ENCODE data around the gene TCEA3.

The TCEA3 gene

DNA sequence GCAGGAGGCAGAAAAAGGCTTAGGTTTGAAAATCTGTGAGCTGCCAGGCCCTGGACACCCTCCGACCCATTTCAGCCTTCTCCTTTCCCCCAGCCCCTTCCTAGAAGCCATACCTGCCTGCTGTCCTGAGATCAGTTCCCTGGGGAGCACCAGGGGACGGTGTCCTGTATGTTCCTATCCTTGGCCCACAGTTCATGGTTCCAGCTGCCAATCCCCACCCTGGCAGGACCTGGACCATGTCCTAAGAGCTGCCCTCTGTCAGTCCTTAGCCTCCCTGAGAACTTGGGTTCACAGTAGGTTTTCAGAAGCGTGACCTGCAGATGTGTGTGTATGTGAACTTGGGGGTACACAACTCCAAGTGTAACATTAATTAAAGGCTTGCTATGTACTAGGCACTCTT, 3.8 kb downstream of the TCEA3 start:
- DNase-seq, result no peak

DNA sequence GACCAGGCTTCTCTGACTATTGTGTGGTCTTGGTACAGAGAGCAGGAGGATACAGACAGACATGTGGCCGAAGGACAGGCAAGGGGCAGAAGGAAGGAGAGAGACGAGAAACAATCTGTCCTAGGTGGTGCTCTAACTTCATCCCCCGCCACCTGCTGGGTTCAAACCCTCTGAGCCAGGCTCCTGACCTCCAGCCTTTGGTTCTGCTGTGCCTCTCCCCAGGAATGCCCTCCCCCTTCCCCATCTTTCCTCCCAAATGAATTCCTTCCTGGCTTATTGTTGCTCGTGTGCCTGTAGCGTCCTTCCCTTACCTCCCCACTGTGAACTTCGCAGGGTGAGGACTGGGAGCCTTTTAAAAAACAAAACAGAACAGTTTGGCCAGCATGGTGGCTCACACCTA, 5.4 kb downstream of the TCEA3 start:
- no peak for DNase-seq

DNA sequence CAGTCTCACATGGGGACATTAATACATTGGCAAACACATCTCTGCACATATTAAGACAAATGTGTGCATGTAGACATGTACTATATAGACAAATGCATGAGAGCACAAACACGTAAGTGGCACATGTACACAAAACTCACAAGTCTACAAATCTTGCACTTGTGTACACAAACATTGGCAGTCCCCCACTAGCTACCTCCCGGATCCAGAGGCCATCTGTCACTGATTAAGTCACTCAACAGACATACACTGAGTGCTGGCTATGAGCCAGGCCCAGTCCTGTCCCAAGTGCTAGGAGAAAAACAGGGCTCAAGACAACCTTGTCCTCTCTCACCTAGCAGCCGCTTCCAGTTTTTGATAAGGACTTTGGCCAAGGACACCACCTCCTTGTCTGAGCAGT, 7.0 kb downstream of the TCEA3 start:
- no peak for DNase-seq

DNA sequence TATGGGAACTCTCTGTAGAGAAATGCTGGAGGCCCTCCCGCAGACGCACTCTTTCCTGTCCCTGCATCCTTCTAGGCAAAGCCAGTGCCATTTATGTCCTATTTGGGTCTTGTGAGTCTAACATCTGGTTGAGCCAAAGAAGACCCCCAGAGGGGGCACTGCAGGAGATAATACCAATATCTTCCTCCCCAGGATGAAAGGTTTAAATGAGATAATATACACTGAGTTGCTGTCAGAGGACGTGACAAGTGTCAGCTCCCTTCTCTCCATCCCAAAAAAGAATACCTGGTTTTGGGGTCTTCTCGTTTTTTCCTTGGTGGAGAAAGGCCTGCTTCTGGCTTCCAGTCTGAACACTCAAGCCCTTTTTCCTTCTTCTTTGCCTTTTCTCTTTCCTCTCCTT, 7.6 kb downstream of the TCEA3 start:
- DNase-seq, result no peak

DNA sequence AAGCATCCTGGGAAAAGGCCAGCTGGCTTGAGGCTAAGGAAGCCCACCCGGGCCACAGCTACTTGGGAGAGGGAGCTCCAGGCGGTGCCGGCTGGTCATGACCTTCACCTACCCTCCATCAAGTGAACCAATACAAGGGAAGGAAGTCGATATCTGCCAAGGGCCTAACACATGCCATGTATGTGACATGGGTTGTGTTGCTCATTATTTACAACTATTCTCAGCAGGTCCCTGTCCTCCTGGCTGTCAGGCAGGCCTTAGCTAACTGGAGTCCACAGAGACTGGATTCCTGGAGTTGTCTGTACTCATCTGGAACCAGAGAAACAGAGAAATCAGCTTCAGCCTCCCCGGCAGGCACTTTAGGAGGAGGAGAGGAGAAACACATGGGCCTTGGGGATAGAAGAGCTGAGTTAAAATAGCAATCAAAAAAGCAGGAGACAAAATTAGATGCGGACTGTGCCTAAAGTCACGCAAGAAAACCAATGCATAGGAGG, 15.7 kb downstream of the TCEA3 start:
- no peak for DNase-seq

DNA sequence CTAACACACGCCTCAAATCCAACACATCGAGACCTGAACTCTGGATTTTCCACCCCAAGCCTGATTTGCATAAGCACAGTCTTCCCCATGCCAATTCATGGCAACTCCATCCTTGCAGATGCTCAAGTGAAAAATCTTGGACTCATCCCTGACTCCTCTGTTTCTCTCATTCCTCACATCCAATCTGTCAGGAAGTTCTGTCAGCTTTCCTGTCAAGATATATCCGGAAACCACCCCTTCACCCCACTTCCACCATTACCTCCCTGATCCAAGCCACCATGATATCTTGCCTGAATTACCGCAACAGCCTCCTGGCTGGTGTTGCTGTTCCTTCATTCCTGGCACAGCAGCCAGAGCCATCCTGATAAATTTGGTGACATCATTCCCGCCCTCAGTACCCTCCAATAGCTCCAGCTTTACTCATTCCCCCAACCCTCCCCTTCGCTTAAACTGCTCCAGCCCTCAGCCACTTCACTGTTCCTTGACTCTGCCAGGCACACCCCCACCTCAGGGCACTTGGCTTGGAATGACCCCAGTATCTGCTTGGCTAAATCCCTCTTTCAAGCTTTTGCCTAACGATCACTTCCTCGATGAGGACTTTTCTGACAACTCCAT, 17.4 kb downstream of the TCEA3 start:
- DNase-seq, result no peak

DNA sequence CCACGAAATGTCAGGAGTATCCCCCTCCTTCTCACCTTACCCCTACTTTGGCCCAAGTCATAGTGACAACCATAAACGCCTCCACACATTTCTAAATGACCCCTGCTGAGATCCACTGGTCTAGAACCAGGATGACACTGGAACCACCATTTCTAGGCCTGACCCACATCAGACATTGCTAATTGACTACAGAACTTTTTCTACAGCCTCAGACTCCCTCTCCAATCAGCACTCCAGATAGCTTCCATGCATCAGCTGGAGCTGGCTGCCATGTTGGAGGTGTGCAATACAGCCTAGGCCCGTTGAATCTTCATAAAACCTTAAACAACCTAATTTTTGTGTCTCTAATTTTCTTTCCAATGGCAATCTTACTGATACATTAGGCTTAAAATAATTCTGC, 18.6 kb downstream of the TCEA3 start:
- no peak for DNase-seq

DNA sequence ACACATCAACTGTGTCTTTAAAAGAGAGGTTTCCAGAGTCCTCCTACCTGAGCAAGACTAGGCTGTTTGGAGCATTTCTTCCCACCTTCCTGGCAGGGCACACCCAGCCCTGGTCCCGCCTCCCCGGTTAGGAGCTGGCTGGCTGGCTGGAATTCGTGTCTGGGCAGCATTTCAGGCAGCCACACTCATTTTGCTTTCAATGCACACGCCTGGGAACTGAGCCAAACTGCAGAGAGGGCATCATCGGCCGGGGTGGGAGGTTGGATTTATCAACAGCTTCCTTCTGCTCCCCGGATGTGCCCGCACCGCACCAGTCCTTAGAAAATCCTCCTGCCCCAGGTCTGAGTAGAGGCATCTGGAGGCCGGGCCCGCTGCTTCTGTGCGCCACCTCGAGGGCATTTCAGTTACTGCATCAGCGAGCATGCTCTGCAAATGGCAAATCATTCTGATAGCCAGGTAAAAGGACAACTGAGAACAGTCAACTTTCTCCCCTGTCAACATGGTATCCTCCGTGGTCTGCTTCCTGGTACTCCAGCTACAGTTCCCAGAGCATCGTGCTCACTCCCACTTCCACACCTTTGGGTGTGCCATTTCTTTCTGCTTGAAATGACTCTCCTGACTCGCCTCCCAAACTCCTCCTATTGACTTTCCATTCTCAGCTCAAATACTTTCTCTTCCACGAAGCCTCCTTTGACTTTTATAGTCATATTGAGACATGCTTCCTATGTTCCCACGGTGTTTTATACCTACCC, 20.6 kb downstream of the TCEA3 start:
- peak; percentile 76 for DNase-seq

DNA sequence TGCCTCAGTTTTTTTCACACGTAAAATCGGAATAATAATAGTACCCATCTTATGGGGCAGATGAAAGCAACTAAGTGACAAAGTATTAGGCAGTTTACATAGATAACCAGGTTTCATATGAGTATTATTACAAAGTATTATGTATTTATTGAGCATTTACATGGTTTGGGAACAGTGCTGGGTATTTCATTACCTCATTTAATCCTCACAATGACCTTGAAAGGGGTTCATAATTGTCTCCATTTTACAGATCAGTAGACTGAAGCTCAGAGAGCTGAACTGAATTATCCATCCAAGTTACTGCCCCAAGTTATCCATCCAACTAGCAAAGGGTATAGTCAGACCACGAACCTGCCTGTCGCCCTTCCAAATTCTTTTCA, 21.2 kb downstream of the TCEA3 start:
- DNase-seq, result no peak

DNA sequence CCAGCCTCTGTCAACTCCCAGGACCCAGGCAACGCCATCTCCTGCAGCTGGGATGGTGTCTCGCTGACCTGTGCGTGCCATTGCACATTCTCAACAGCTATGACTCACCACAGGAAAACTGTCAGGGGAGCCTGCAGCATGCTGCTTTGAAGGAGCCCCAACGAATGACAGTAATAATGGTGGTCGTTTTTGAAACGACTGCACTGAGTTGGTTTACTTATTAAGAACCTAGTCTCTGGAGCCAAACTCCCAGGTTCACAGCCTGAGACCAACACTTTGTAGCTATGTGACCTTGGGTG, 21.6 kb downstream of the TCEA3 start:
- peak in 1 of 2 donors; percentile 13 for DNase-seq

DNA sequence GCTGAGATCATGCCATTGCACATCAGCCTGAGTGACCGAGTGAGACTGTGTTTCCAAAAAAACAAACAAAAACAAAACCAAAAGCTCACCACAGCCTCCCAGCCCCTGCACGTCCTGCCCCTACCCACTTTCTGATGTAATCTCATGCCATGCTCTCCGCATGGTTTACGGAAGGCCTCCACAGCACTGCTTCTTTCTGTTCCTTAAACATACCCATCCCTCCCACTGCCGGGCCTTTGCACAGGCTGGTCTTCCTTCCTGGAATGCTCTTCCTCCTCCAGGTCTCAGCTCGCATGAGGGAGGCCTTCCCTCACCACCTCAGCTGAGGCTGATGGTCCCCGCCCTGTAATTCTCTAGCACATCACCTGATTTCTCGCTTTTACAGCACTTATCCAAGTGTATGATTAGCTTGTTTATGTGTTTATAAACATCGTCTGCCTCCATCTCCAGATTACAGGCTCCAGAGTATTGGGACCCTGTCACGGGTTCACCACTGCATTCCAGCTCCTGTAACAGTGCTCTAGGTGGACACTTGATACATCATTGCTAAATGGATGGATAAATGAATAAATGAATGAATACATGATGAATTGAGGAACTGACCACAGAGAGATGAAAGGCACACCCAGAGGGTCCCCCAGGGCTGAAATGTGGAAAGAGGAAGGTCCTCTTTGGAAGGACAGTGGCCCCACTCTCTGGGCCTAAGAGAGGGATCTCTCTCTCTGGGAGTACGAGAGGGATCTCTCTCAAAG, 22.1 kb downstream of the TCEA3 start:
- peak; percentile 91 for DNase-seq

DNA sequence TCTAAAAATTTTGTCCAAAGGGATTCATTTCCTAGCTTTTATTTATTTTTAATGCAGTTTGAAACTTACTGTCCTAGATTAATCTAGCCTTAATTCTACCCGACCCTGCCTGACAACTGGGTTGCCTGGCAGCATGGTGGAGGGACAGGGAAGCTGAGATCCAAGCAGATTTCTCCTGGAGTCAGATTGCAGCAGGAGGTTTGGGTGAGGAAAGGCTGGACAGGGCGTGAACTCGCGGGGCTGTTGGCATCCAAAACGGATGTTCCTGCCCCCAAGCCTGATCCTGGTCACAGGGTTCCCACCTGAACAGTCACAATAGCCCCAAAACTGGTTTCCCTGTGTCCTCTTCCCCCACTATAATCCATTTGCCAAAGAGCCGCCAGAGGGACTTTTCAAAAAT, 23.2 kb downstream of the TCEA3 start:
- DNase-seq, result no peak

DNA sequence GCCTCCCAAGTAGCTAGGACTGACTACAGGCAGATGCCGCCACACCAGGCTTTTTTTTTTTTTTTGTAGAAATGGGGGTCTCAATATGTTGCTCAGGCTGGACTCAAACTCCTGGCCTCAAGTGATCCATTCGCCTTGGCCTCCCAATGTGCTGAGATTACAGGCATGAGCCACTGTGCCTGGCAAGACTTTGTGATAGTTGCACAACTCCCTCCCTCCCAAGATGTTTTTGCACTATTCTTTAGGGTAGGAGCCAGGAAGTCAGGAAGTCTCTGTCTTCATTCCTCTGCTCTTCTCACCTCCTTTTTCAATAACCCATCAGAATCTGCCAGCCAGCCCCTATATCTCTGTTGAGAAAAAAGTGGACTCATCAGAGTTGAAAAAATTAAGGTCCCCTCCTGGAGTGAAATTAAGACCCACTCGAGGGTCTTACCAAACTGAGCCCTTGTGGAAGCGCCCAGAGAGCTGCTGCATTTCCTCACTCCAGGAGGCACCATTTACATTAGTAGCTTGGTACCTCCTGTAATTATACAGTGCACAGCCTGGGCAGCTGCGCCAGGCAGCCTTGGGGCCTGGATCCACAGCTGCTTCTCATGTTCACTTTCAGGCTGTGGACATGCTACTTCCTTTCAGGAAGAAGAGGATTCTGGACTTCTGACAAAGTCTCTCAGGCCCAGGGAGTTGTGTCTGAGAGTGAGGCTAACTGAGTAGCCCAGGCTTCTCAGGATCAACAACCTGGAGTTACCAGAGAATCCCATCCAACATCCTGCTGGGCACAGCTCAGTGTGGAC, 24.0 kb downstream of the TCEA3 start:
- peak in 1 of 2 donors; percentile 23 for DNase-seq

DNA sequence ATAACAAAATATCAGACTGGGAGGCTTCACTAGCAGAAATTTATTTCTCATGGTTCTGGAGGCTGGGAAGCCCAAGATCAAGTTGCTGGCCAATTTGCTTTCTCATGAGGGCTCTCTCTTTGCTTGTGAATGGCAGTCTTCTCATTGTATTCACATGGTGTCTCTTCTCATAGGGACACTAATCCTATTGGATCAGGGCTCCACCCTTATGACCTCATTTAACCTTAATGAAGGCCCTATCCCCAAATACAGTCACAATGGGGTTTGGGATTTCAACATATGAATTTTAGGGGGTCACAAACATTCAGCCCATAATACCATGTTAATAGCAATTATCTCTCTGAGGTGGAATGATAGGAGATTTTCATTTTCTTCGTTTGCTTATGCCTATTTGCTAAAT, 25.3 kb downstream of the TCEA3 start:
- DNase-seq, result no peak

DNA sequence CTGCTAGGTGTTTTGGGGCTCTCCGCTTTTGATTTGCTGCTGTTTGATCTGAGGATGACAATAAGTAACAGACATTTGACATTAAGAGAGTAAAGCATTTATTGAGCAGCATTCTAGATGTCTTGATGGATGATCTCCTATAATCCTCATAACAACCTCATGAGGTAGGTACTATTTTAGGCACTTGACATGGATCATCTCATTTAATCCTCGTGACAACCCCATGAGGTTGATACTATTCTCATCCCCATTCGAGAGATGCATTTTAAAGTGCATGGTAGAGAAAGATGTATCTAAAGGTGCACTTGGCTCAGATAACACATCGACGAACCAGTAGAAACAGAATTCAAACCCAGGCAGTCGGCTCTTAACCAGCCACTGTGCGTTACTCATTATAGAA, 26.6 kb downstream of the TCEA3 start:
- no peak for DNase-seq

DNA sequence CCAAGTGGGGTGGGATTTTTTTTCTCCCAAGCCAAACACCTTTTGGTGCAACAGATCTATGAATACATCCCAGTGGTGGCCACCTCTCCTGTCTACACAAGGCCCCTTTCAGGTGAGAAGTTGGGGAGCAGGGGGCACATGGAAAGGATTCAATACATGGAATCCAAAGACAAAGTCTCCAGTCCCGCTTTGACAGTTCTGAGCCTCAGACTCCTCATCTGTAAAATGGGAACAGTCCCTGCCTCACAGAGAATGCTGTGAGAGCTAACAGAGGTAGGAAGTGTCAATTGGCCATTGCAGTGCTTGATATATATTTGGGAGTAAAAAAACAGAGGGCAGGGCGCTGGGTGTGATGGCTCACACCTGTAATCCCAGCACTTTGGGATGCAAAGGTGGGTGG, 28.2 kb downstream of the TCEA3 start:
- DNase-seq, result no peak

DNA sequence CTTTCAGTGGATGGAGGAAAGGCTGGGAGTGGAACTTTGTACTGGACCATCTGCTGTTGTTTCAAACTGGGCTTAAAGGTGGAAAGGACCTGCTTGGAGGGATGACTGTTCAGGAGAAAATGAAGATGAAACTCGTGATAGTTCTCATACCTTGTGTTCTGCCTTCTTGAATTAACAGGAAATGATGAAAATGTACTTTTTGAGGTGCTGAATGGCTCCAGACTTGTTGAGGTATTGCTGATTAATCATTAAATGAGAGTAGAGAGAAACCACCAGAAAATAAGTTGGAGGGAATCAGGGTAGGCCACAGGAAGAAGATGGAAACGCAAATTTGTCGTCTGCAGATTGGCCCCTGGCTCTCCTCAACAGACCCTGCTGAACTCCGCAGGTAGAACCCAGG, 28.7 kb downstream of the TCEA3 start:
- DNase-seq, result no peak

DNA sequence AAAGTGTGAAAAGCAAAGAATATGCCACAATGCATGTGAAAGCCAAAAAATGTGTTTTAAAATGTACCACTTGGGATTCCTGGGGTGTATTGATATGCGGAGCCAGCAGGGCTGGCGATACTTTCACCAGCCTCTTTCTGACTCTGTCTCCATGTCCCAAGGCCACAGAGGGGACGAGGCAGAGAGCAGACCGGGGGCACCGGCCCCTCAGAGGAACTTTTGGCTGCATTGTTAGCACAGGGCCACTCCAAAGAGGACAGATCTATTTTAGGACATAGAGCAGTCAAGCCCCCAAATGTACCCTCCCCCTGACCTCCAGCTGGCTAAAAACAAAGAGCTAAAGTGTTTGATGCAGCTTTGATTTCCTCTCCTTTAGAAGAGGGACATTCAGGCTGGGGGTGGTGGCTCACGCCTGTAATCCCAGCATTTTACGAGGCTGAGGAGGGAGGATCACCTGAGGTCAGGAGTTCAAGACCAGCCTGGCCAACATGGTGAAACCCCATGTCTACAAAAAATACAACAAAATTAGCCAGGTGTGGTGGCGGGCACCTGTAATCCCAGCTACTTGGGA, 29.3 kb downstream of the TCEA3 start:
- no peak for DNase-seq

DNA sequence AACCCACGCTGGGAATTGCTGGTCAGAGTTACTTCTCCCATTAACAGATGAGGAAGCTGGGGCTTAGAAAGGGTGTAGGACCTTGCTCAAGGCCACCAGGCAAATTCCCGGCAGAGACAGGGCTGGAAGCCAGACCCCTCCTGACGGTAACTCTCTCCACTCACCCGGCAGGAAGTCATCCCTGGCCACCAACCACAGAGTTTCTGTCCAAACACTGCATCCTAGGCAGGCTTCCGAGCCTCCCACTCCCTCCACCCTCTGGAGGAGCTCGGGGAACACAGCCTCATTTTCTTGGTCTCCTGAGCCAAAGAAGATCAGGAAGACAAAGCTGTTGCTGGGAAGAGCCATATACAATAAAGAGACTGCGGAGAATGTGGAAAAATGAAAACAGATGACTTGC, 29.9 kb downstream of the TCEA3 start:
- no peak for DNase-seq

DNA sequence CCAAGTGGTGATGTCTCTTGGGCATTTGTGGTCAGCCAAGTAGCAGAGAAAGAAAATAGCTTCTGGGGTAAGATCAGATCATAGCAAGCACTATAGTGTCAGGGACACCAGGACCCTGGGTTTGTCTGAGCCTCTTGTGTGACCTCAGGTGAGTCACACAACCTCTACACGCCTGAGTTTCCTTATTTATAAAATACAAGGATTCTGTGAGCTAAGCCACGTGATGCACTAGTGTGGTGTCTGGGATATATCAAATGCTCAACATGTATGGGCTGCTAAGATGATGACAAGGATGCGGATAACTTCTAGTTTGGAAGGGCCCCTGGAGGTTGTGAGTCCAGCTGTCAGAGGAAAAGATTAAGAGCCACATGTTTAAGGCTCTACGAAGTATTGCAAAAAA, 30.4 kb downstream of the TCEA3 start:
- no peak for DNase-seq

DNA sequence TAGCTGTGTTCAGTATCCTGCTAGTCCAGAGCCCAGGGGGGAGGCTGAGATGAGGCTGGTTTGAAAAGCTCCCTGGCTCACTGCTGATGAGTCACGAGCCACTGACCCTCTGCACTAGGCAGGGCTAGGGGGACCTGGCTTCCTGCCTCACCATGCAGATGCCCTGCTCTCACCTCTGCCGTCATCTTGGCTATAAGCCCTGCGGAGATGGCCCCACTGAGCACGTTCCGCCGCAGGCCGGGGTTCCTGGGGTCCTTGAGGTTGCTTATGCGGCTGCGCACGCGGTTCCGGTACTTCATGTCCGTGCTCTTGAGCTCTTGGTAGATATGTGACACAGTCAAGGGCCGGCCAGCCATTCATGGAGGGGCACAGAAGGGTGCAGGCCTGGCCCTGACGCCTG, 30.8 kb downstream of the TCEA3 start:
- DNase-seq, result no peak

DNA sequence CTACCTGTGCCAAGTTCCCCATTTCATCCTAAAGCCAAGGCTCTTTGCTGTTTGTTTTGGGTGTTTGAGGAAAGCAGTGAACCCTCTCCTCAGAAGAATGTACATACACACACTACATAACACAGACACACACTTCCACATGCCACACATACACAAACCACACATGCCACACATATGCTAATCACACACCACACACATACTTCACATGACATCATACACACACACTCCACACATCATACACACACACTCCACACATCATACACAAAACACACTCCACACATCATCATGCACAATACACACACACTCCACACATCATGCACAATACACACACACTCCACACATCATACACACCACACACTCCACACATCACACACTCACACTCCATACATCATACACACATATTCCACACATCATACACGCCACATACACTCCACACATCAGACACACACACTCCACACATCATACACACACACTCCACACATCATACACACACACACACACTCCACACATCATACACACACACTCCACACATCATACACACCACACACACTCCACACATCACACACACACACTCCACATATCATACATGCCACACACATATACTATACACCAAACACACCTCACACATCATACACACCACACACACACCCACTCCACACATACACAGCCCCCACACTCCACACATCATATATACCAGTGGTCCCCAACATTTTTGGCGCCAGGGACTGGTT, 32.3 kb downstream of the TCEA3 start:
- DNase-seq, result no peak

Data from inflammatory macrophage (primary cell).